MG63 (cell line): ENCODE measurements around the gene TRIM41. TPM values are rescaled to one million over a fixed set of nuclear protein-coding genes. Genes with fewer than 3 reads are reported as not detected.
"Not testable (repeated sequence)": the region's sequence is repeated elsewhere in the genome, so short reads cannot be mapped to it uniquely, and the experiment has no call there.

ENCODE experiments used
- DNase-seq: peaks from one replicate; pipeline ENCODE4 v3.0.0-alpha.2; 2020
- H3K27me3 ChIP-seq: fragments of 250-450 bp; sonication (Bioruptor Pico); 2 replicates; pipeline ENCODE4 v1.5.1; 2020; ENCODE audit warnings: mild to moderate bottlenecking, moderate library complexity
- H3K36me3 ChIP-seq: fragments of 250-450 bp; sonication (Bioruptor Pico); 2 replicates; pipeline ENCODE4 v1.5.1; 2020; ENCODE audit warnings: mild to moderate bottlenecking, moderate library complexity
- H3K4me3 ChIP-seq: fragments of 250-450 bp; sonication (Bioruptor Pico); 2 replicates; pipeline ENCODE4 v1.5.1; 2020; ENCODE audit warnings: mild to moderate bottlenecking, moderate library complexity
- H3K9me3 ChIP-seq: fragments of 250-450 bp; sonication (Bioruptor Pico); 2 replicates; pipeline ENCODE4 v1.5.1; 2020; ENCODE audit warnings: mild to moderate bottlenecking, moderate library complexity
- total RNA-seq: library from RNA; depleted of rRNA; stranded (reverse); fragments of >200 nt; shearing (Covaris generic); gene quantifications from 2 replicates; pipeline ENCODE4 v1.2.3, GENCODE V29; 2014; ENCODE audit warnings: low replicate concordance

The TRIM41 gene
- total RNA-seq, 1 experiment from 2014 or later: 43.0 TPM

- Histone ChIP-seq H3K9me3 (no peaks in the 10 kb centered on the region), H3K27me3 (no peaks in the 10 kb centered on the region), H3K36me3 (peaks cover 73% of the 10 kb centered on the region), H3K4me3 (no peak overlapping the region)
- no peak for DNase-seq
Measured at GRCh38 chr5:181255836-181256578, 32.9 kb downstream of the TRIM41 start.

GRCh38 chr5:181258576-181258975, 35.5 kb downstream of the TRIM41 start:
- no peak for DNase-seq
- H3K4me3 ChIP-seq: peak overlapping the region; percentile 99

GRCh38 chr5:181259283-181259682, 36.2 kb downstream of the TRIM41 start:
- no peaks in the 10 kb centered on the region for H3K27me3 ChIP-seq
- peaks cover 66% of the 10 kb centered on the region for H3K36me3 ChIP-seq
- peak overlapping the region; percentile 99 for H3K4me3 ChIP-seq
- DNase-seq: no peak
- H3K9me3 ChIP-seq: no peaks in the 10 kb centered on the region

More at GRCh38 chr5:181258576-181258975, 35.5 kb downstream of the TRIM41 start:
- H3K9me3 ChIP-seq: no peaks in the 10 kb centered on the region
- peaks cover 66% of the 10 kb centered on the region for H3K36me3 ChIP-seq
- no peaks in the 10 kb centered on the region for H3K27me3 ChIP-seq

- H3K4me3 ChIP-seq: peak overlapping the region; percentile 99
- H3K9me3 ChIP-seq: no peaks in the 10 kb centered on the region
- H3K36me3 ChIP-seq: peaks cover 61% of the 10 kb centered on the region
- DNase-seq: no peak
- H3K27me3 ChIP-seq: no peaks in the 10 kb centered on the region
Measured at GRCh38 chr5:181259974-181260719, 37.1 kb downstream of the TRIM41 start.

- H3K36me3 ChIP-seq: peaks cover 54% of the 10 kb centered on the region
- no peaks in the 10 kb centered on the region for H3K9me3 ChIP-seq
- H3K27me3 ChIP-seq: no peaks in the 10 kb centered on the region
- DNase-seq: peak; percentile 97
- H3K4me3 ChIP-seq: peak within 1 kb of the TSS; percentile 99
Measured at GRCh38 chr5:181260720-181261319, 37.7 kb downstream of the TRIM41 start, which contains the start of gene TRIM52. Gene TRIM52 (minus strand): TSS chr5:181261143. CDS start chr5:181260813, 330 bp downstream.

GRCh38 chr5:181261320-181262049, 38.4 kb downstream of the TRIM41 start:
- H3K27me3 ChIP-seq: no peaks in the 10 kb centered on the region
- no peaks in the 10 kb centered on the region for H3K9me3 ChIP-seq
- DNase-seq: peak; percentile 87
- H3K4me3 ChIP-seq: peak overlapping the region; percentile 99
- peaks cover 47% of the 10 kb centered on the region for H3K36me3 ChIP-seq

- Histone ChIP-seq H3K9me3 (no peaks in the 10 kb centered on the region), H3K27me3 (no peaks in the 10 kb centered on the region), H3K4me3 (no peak overlapping the region), H3K36me3 (peaks cover 32% of the 10 kb centered on the region)
- DNase-seq: peak; percentile 72
Measured at GRCh38 chr5:181263633-181264032, 40.6 kb downstream of the TRIM41 start.

GRCh38 chr5:181265092-181265671, 42.1 kb downstream of the TRIM41 start:
- Histone ChIP-seq H3K36me3 (peaks cover 32% of the 10 kb centered on the region), H3K27me3 (no peaks in the 10 kb centered on the region), H3K9me3 (no peaks in the 10 kb centered on the region), H3K4me3 (no peak overlapping the region)
- no peak for DNase-seq

GRCh38 chr5:181267291-181267904, 44.3 kb downstream of the TRIM41 start:
- not testable (repeated sequence) for H3K4me3 ChIP-seq, DNase-seq

GRCh38 chr5:181267907-181268306, 44.8 kb downstream of the TRIM41 start:
- H3K27me3 ChIP-seq, DNase-seq, H3K9me3 ChIP-seq, H3K4me3 ChIP-seq: not testable (repeated sequence)
- peaks cover 17% of the 10 kb centered on the region for H3K36me3 ChIP-seq

More at GRCh38 chr5:181267291-181267904, 44.3 kb downstream of the TRIM41 start:
- not testable (repeated sequence) for H3K9me3 ChIP-seq, H3K27me3 ChIP-seq
- H3K36me3 ChIP-seq: peaks cover 22% of the 10 kb centered on the region

GRCh38 chr5:181271081-181271480, 48.0 kb downstream of the TRIM41 start:
- Histone ChIP-seq H3K27me3 (no peaks in the 10 kb centered on the region), H3K9me3 (no peaks in the 10 kb centered on the region), H3K4me3 (no peak overlapping the region), H3K36me3 (no peaks in the 10 kb centered on the region)
- no peak for DNase-seq

GRCh38 chr5:181273433-181273744, 50.3 kb downstream of the TRIM41 start:
- not testable (repeated sequence) for H3K9me3 ChIP-seq, DNase-seq, H3K27me3 ChIP-seq, H3K36me3 ChIP-seq, H3K4me3 ChIP-seq

GRCh38 chr5:181280251-181280762, 57.2 kb downstream of the TRIM41 start:
- no peak for DNase-seq
- H3K27me3 ChIP-seq: peaks cover 4% of the 10 kb centered on the region; the same call in 1 of the 2 replicates
- H3K36me3 ChIP-seq: no peaks in the 10 kb centered on the region
- H3K4me3 ChIP-seq: no peak overlapping the region; the same call in 1 of the 2 replicates
- H3K9me3 ChIP-seq: no peaks in the 10 kb centered on the region

GRCh38 chr5:181281077-181281983, 58.2 kb downstream of the TRIM41 start:
- peak; percentile 72 for DNase-seq
- H3K4me3 ChIP-seq: peak overlapping the region; percentile 64
- peaks cover 4% of the 10 kb centered on the region; the same call in 1 of the 2 replicates for H3K27me3 ChIP-seq
- no peaks in the 10 kb centered on the region for H3K36me3 ChIP-seq
- H3K9me3 ChIP-seq: no peaks in the 10 kb centered on the region

GRCh38 chr5:181281984-181282316, 58.9 kb downstream of the TRIM41 start:
- no peak for DNase-seq
- Histone ChIP-seq H3K36me3 (no peaks in the 10 kb centered on the region), H3K4me3 (peak overlapping the region; percentile 46), H3K9me3 (no peaks in the 10 kb centered on the region), H3K27me3 (peaks cover 4% of the 10 kb centered on the region; the same call in 1 of the 2 replicates)
